Pancreas (tissue), 10 donors: Measurements from ENCODE around the gene PLA2G6. TPM values are rescaled to one million over a fixed set of nuclear protein-coding genes. Genes with fewer than 3 reads are reported as not detected.

Experiments
- ATAC-seq, 4 donors: fragments of 200-7000 bp; cut with Tn5 transposase; one replicate each; pipeline versions ENCODE4 v1.8.0 to v1.9.1; 2020; ENCODE audit warnings: mild to moderate bottlenecking in 4 of 4, moderate library complexity in 4 of 4
- DNase-seq, 6 donors: peaks; one replicate each; pipeline ENCODE4 v3.0.0-alpha.2; 2020
- FAIRE-seq: peaks from 2 replicates; lab custom pipeline; 2012; peaks lifted over from hg19 to GRCh38; lab: Jason Lieb, UNC
- H3K27ac ChIP-seq, 4 donors: fragments of 200-600 bp; sonication (generic); 1 replicate in 3 of 4; 2 replicates in 1 of 4; pipeline versions ENCODE4 v1.5.0 to v1.8.0; 2020
- H3K27me3 ChIP-seq, 4 donors: fragments of 200-600 bp; one replicate each; pipeline ENCODE4 v1.8.0; 2021
- H3K36me3 ChIP-seq, 3 donors: fragments of 200-600 bp; sonication (generic) in 1 of 3; one replicate each; pipeline versions ENCODE4 v1.5.0 to v1.8.0; 2020 to 2021
- H3K4me1 ChIP-seq, 3 donors: fragments of 200-600 bp; one replicate each; pipeline ENCODE4 v1.8.0; 2021
- H3K4me3 ChIP-seq, 4 donors: fragments of 200-600 bp; sonication (generic) in 2 of 4; one replicate each; pipeline versions ENCODE4 v1.5.0 to v1.8.0; 2020 to 2021
- H3K9me3 ChIP-seq, 4 donors: fragments of 200-600 bp; one replicate each; pipeline ENCODE4 v1.8.0; 2021
- CTCF ChIP-seq, 4 donors: fragments of 200-600 bp; sonication (generic) in 3 of 4; IDR thresholded peaks; one replicate each; pipeline versions ENCODE4 v1.5.0 to v1.8.0; 2021; ENCODE audit warnings: antibody characterized with exemption in 4 of 4
- WGBS, 2 donors: extraction: QIAGEN DNeasy Blood & Tissue Kit; methylation state at CpG; one replicate each; pipeline ENCODE4 v1.1.7; 2013; 5-methylcytosine and 5-hydroxymethylcytosine counted together
- intact Hi-C, 3 donors: fragments of 100-400 bp; cut with DNase I; formaldehyde crosslinking; loops; one replicate each; pipeline versions ENCODE4 v1.11.1 to v1.14.2; 2022
- polyA plus RNA-seq, 2 donors: library from polyadenylated mRNA; stranded (reverse); fragments of 200-250 nt; gene quantifications; one replicate each; pipeline ENCODE4 v1.2.3, GENCODE V29; 2013
- total RNA-seq, 6 donors: library from RNA; stranded (reverse); fragmentation: NEBNext Ultra II Directional in 4 of 6; extraction: Animal tissue kit (Norgen Biotek cat#: 25700) in 4 of 6; gene quantifications; one replicate each; pipeline versions ENCODE4 v1.2.1 to v1.2.4, GENCODE V29; 2021 to 2023
- donor health status: healthy with polysubstance abuse.
- donor health status: DM: no; HTN: no; CAD: no; lungs with moderate emphysema.
- donor health status: DM: no; HTN: no; CAD: no.
- donor health status: control.
- donor health status: control.
- donor health status: Bipolar disorder and iron deficiency.
- donor health status: DM: yes; HTN: yes; CAD: no.
- donor health status: DM: no; HTN: no; CAD: no.
- donor health status: DM: no; HTN: no; CAD: no.
- donor health status: DM: yes; HTN: yes; CAD: no.

The PLA2G6 gene
- total and polyA plus RNA-seq, 8 donors = 8.7 to 109 (median 26.1) TPM

GRCh38 chr22:38074181-38075104 lies 107.2 kb downstream of the PLA2G6 start:
- Histone ChIP-seq H3K27ac (no peak overlapping the region), H3K4me3 (no peak overlapping the region), H3K9me3 (no peaks in the 10 kb centered on the region), H3K36me3 (peaks cover 0 to 32% (median 18%) of the 10 kb centered on the region in 3 donors), H3K4me1 (no peaks in the 10 kb centered on the region), H3K27me3 (no peaks in the 10 kb centered on the region)
- intact Hi-C loops = no loop called here
- WGBS, 2 donors = 92% methylated on average over 43 to 47 of the region's 47 CpGs
- DNase-seq = peak in 2 of 6 donors; percentile 15 to 60
- FAIRE-seq = no peak
- no peak for ATAC-seq
- TF ChIP-seq CTCF (IDR thresholded peaks at IDR 0.05) = no peak

- peak in 1 of 6 donors; percentile 33 for DNase-seq
- no peak for FAIRE-seq
- H3K36me3 ChIP-seq = peaks cover 0 to 35% (median 18%) of the 10 kb centered on the region in 3 donors
These were observed 108.2 kb downstream of the PLA2G6 start for GRCh38 chr22:38073150-38074130.

DNA sequence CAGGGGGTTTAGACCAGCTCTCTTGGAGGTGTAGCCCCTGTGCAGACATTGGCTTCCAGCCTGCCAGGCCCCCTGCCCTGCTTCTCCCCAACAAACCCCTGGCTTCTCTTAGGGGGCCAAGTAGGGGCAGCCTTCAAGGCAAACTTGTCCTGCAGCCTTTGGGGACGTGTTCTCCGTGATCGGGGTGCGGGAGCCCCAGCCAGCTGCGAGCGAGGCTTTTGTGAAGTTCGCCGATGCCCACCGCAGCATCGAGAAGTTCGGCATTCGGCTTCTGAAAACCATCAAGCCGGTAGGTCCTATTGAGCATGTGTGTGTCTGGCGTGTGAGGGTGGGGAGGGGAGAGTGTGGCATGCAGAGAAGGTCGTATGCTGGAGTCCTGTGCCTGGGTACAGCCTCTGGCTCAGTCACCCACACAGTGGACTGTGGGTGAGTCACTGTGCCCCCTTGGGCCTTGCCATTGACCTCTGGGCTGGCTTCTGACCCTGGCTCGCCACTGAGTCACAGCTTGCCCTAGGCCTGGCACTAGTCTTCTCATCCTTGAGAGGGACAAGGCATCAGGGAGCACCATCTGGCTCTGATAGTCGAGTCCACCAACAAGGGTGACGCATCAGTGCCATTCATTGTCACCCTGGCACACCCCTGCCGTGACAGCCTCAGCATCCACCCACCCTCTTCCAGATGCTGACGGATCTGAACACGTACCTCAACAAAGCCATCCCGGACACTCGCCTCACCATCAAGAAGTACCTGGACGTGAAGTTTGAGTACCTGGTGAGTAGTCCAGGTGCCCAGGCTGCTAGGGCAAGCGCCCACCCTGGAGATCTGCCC lies 109.1 kb downstream of the PLA2G6 start:
- no peak for TF ChIP-seq CTCF (IDR thresholded peaks at IDR 0.05)
- FAIRE-seq (no peak), ATAC-seq (no peak), DNase-seq (peak in 1 of 6 donors; percentile 37)
- Histone ChIP-seq H3K9me3 (no peaks in the 10 kb centered on the region), H3K27me3 (no peaks in the 10 kb centered on the region), H3K36me3 (peaks cover 0 to 44% (median 18%) of the 10 kb centered on the region in 3 donors), H3K4me1 (no peaks in the 10 kb centered on the region), H3K4me3 (no peak overlapping the region), H3K27ac (no peak overlapping the region)
- intact Hi-C loops = no loop called here
- 94% methylated on average over 25 of the region's 25 CpGs for WGBS, 2 donors

More at GRCh38 chr22:38073150-38074130, 108.2 kb downstream of the PLA2G6 start:
- no peaks in the 10 kb centered on the region for H3K4me1 ChIP-seq
- intact Hi-C loops = no loop called here
- no peak for ATAC-seq
- TF ChIP-seq CTCF (IDR thresholded peaks at IDR 0.05) = no peak
- no peaks in the 10 kb centered on the region for H3K27me3 ChIP-seq
- H3K9me3 ChIP-seq = no peaks in the 10 kb centered on the region
- no peak overlapping the region for H3K4me3 ChIP-seq
- H3K27ac ChIP-seq = no peak overlapping the region
- 94 to 96% methylated on average over 28 of the region's 28 CpGs for WGBS, 2 donors

DNA sequence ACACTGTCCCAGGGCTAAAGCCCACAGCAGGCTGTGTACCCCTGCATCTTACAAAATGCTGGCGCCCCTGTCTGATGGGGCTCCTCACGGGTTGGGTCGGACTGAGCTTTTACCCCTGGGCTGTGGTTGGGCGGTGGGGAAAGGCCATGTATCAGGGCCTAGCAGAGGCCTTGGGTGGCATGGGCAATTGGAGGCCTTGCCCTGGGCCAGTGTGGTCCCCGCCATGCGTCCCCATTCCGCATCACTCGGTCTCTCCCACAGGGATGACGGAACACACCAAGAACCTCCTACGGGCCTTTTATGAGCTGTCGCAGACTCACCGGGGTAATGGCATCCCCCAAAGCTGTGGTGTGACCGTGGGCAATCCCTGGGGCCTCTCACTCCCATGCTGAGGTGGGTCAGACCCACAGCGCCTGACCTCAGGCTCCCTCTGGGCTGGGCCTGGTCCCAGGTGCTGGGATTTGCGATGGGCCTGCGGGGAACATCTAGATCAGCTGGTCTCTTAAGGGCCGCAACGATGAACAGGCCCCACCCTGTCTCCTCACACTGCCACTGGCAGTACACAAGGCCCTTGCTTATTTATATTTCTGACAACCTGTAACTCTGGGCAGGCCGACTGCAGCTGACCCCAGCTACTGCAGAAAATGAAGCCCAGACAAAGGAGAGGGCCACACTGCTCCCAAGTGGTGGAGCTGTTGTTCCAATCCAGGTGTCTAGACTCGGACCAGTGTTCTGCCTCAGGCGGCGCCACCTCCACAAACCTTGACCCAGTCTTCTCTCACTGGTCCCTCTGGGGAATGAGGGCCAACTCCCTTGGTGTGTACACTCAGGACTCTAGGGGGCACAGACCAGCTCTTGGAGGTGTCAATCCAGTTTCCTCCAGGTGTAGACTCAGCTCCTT lies 110.0 kb downstream of the PLA2G6 start:
- DNase-seq (peak in 1 of 6 donors; percentile 41), FAIRE-seq (no peak), ATAC-seq (no peak)
- 92 to 93% methylated on average over 21 to 22 of the region's 22 CpGs for WGBS, 2 donors
- intact Hi-C loops = no loop called here
- TF ChIP-seq CTCF (IDR thresholded peaks at IDR 0.05) = no peak
- no peak overlapping the region for H3K27ac ChIP-seq
- no peak overlapping the region for H3K4me3 ChIP-seq
- no peaks in the 10 kb centered on the region for H3K27me3 ChIP-seq
- H3K9me3 ChIP-seq = no peaks in the 10 kb centered on the region
- no peaks in the 10 kb centered on the region for H3K4me1 ChIP-seq
- peaks cover 0 to 47% (median 18%) of the 10 kb centered on the region in 3 donors for H3K36me3 ChIP-seq
